Effector CD4-positive, alpha-beta T cell (primary cell): ENCODE measurements around the gene SPINT1.

Experiments
- DNase-seq: peaks from one replicate; pipeline ENCODE4 v3.0.0-alpha.2; 2020
- total RNA-seq: gene quantifications from one replicate; lab custom pipeline; 2026; lab: John Stamatoyannopoulos, UW

SPINT1 gene, protein sequence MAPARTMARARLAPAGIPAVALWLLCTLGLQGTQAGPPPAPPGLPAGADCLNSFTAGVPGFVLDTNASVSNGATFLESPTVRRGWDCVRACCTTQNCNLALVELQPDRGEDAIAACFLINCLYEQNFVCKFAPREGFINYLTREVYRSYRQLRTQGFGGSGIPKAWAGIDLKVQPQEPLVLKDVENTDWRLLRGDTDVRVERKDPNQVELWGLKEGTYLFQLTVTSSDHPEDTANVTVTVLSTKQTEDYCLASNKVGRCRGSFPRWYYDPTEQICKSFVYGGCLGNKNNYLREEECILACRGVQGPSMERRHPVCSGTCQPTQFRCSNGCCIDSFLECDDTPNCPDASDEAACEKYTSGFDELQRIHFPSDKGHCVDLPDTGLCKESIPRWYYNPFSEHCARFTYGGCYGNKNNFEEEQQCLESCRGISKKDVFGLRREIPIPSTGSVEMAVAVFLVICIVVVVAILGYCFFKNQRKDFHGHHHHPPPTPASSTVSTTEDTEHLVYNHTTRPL
- total RNA-seq = 3.0 reads per million, percentile 10 among the genes with 10 or more reads in this experiment

DNA sequence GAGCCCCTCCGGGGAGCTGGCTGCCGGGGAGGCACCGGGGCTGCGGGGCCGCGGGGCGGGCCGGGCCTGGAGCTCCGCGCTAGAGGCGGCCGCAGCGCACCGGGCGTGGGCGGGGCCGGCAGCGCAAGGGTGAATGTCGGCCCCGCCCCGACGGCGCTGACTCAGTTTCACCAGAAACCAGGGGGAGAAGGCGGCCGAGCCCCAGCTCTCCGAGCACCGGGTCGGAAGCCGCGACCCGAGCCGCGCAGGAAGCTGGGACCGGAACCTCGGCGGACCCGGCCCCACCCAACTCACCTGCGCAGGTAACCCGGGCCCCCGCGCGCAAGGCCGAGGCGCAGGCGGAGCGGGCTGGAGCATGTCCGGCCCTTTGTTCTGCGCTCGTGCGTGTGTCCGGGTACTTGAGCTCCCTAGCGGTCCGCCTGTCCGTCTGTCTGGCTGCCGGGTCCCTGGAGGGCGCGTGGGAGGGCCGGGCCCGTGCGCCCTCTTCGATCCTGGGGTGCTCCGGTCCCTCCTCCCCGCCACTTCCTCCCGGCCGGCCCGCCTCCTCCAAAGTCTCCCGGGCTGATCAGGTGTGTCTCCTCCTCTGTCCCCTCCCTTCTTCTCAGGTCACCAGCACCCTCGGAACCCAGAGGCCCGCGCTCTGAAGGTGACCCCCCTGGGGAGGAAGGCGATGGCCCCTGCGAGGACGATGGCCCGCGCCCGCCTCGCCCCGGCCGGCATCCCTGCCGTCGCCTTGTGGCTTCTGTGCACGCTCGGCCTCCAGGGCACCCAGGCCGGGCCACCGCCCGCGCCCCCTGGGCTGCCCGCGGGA, at the start of gene SPINT1:
Gene SPINT1 (plus strand): TSS at position 164 of the 811 bp plus-strand sequence. CDS start 507 bp downstream, at position 671.
- DNase-seq = no peak

DNA sequence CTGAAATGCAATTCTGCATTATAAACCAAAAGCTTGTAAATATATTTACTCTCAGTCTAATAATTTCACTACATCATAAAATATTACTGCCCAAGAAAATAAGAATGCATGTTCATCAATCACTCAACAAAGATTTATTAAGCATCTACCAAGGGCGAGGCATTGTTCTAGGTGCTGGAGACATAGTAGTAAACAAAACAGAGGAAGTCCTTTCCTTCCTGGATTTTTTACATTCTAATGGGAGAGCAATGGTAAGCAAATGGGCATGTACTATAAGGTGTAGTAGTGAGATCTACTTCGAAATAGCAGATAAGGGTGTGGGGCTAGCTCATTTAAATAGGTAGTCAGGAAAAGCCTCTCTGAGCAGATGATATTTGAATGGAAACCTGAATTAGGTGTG, 47.8 kb upstream of the SPINT1 start:
- no peak for DNase-seq

DNA sequence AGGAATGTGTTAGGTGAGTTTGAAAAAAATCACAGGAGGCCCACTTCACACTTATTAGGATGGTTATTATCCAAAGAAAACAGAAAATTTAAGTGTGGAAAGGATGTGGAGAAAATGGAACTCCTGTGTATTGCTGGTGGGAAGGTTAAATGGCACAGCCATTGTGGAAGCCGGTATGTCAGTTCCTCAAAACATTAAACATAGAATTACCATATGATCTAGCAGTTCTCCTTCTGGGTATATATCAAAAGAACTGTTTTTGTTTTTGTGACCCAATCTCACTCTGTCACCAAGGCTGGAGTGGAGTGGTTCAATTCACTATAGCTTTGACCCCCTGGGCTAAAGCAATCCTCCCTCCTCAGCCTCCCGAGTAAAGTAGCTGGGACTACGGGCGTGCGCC, 47.3 kb upstream of the SPINT1 start:
- DNase-seq = no peak

DNA sequence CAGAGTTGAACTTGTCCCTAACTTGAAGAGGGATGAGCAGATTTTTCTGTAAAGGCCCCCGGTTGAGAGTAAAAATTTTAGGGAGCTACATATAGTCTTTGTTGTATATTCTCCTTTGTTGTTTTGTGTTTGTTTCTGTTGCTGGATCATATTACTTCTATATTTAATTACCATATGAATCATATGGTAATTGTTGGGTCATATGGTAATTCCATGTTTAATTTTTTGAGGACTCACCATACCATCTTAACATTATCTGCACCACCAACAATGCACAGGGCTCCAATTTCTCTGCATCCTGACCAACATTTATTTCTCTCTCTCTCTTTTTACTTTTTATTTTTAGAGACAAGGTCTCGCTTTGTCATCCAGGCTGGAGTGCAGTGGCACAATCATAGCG, 44.3 kb upstream of the SPINT1 start:
- no peak for DNase-seq

- DNase-seq = no peak
Measured at GRCh38 chr15:40803076-40803475, 40.8 kb upstream of the SPINT1 start.

DNA sequence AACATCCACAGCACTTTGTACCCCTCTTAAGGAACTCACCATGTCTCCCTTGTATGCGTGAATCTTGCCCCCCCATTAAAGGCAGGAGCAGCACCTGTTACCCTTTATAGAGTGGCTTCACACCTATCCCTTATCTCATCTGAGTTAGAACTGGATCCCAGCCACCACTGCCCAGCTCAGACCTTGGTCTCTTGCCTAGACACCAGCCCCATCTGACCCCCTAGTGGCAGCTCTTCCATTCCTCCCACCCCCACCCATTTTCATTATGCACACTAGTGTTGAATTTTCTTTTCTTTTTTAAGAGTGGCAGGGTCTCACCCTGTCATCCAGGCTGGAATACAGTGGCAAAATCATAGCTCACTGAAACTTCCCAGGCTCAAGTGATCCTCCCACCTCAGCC, 40.2 kb upstream of the SPINT1 start:
- no peak for DNase-seq

DNA sequence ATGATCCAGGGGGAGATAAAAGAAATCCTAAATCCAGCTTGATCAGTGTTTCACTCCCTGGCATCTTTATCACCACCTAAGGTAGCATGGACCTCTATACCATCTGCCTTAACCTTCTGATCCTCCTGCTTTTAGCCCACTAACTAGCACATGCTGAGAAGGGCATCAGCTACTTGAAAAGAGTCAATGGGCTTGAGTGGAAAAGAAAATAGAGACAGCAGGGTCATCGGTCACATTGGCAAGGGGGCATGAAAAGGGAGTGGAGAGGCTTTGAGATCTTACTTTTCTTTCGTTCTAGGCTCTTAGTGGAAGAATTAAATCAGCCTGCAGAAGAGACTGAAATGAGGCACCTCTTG, 37.2 kb upstream of the SPINT1 start:
- no peak for DNase-seq

- DNase-seq = peak; percentile 93
Measured at GRCh38 chr15:40807028-40807887, 36.6 kb upstream of the SPINT1 start, which contains the start of the genes DNAJC17 and ZFYVE19. Gene DNAJC17 (minus strand): TSS chr15:40807473. CDS start chr15:40807446, 27 bp downstream. Gene ZFYVE19 (plus strand): TSS chr15:40807089. CDS start chr15:40807590, 501 bp downstream.

GRCh38 chr15:40807888-40808461, 35.9 kb upstream of the SPINT1 start:
- DNase-seq = no peak

DNA sequence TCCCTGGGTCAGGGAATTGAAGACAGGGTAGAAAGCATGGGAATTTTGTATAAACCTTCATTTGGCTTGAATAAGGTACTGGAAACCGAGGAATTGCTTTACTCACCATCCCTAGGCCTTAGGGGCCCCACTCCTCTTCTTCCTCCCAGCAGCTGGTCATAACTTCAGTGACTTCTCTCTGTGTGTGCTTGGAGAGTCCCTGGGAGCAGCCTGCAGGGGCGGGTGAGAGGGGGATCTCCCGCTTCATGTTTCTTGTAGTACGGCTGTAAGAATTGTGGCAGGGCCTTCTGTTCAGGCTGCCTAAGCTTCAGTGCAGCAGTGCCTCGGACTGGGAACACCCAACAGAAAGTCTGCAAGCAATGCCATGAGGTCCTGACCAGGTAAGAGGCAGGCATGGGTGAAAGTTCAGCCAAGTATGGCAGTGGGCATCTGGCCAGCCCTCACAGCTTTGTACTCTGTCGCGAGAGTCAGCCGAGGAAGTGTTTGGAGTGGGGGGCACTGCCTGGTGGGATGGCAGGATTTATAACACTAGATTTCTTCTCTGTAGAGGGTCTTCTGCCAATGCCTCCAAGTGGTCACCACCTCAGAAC, 34.9 kb upstream of the SPINT1 start:
- no peak for DNase-seq

GRCh38 chr15:40812721-40813425, 31.0 kb upstream of the SPINT1 start:
- DNase-seq = no peak

DNA sequence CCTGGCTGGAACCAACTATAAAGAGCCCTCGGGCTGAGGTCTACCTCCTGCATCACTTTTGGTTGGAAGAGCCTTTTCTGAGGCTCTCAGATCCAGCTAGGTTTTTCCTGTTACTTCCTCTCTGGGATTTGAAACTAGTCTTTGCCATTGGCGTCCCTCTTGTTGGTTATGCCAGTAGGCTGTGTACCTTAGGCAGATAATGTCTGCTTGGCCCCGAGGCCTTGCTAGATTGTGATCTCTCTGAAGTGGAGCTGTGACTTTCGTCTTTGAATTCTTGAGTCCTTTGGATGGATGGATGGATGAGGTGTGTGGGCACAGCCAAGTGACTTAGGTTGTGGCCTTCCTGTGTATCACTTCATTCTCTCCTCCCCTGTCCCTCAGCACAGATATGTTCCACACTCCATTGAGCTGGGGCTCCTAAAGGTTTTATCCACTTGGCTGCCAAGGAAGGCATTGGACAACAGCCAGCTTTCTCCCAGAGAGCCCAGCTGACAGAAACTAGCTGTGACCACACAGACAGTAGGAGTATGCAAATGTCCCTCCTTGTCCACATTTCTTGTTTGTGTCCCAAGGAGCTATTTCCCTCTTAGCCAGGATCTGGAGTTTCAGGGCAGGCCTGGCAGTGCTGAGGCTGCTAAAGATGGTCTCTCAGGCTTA, 28.7 kb upstream of the SPINT1 start:
- no peak for DNase-seq

DNA sequence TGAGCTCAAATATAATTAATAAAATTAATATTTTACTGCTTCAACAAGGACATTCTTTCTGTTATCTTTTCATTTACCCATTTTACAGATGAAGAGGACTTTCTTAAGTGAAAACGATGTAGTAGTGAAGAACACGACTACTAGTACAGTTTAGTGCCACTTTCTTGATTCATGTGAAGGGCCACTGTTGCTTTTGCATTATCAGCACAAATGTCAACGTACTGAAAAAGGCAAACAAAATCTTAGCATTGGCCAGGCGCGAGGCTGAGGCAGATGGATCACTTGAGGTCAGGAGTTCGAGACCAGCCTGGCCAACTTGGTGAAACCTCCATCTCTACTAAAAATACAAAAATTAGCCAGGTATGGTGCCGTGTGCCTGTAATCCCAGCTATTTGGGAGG, 24.8 kb upstream of the SPINT1 start:
- DNase-seq = no peak

DNA sequence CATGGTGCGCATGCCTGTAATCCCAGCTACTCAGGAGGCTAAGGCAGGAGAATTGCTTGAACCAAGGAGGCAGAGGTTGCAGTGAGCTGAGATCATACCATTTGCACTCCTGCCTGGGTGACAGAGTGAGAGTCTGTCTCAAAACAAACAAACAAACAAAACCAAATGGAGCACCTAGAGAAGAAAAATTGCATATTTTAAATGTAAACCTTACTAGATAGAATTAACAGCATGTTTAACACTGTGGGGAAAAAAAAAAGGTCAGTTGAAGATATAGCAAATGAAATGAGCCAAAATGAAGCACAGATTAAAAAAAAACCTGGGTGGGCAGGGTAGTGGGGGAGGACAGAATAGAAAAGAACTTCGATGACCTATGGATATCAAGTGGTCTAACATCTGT, 22.7 kb upstream of the SPINT1 start:
- no peak for DNase-seq

DNA sequence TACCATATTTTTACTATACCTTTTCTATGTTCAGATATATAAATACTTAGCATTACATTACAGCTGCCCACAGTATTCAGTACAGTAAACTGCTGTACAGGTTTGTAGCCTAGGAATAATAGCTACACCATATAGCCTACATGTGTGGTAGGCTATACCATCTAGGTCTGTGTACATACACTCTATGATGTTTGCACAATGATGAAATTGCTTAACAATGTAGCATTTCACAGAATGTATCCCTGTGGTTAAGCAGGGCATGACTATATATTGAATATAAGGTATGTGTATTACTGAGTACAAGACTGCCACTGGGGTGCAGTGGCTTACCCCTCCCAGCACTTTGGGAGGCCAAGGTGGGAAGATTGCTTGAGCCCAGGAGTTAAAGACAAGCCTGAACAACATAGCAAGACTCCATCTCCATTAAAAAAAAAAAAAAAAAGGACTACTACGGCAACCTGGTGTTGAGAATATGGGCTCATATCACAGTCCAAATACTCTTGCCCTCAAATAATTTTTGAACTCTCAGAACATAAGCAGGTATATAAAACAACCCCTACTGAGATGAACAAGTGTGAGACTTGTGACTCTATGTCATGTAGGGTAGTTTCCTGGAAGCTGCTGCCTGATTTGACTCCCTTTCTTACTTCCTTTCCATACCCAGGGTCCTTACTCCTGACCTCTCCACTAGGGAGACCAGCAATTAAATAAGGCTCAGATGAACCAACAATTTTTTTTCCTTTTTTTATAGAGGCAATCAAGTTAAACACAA, 20.1 kb upstream of the SPINT1 start:
- DNase-seq = no peak

DNA sequence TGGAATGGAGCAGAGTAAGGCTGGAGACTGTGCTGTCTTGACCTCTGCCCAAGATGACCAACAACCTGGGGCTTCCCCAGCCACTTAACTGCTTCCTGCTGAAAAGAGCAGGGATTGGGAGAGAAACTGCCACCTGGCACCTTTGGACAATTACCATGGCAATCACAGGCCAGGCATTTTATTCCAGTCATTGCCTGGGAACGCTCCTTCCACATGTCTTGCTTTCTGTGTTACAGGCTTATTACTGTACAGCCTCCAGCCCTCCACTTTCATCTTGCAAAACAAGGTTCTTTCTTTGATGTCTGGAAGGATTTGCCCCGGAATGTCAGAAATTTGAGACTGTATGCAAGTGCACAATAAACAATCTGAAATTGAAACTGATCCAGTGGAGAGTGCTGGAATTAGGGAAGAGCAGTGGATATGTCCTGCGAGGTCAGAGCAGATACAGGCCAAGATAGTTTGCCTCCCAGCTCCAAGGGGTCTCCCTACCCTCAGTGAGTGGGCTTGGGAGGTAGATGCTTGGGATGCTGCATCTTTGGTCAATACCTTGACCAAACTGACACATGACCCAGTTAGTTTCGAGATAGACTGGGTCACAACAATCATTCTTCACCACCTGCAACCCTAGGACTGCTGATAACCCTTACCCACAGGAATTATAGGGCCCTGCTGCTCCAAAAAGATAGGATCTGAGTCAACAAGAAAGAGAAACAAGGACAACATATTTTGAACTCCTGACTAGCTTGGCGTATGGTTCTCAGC, 18.0 kb upstream of the SPINT1 start:
- DNase-seq = no peak

DNA sequence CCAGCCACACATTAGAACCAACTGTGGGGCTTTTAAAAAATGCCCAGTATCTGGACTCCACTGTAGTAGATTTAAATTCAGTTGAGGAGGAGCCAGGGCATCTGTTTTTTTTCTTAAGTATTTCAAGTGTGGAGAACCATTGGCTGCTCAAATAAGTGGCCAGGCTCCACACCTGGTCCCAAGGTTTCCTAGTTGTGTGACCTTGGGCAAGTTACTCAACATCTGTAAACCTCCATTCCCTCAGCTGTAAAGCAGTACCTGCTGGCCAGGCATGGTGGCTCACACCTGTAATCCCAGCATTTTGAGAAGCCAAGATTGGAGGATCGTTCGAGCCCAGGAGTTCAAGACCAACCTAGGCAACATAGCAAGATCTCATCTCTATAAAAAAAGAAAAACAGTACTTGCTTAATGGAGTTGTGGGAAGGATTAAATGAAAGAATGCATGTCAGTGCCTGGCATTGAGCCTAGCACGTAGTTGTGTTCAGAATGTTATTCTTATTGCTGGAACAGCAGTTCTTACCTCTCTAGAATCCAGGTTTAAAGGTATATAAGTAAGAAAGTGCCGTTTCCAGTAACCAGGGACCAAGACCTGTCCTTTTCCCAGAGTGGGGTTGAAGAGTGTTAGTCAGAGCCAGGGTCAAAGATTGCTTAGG, 17.3 kb upstream of the SPINT1 start:
- DNase-seq = no peak

DNA sequence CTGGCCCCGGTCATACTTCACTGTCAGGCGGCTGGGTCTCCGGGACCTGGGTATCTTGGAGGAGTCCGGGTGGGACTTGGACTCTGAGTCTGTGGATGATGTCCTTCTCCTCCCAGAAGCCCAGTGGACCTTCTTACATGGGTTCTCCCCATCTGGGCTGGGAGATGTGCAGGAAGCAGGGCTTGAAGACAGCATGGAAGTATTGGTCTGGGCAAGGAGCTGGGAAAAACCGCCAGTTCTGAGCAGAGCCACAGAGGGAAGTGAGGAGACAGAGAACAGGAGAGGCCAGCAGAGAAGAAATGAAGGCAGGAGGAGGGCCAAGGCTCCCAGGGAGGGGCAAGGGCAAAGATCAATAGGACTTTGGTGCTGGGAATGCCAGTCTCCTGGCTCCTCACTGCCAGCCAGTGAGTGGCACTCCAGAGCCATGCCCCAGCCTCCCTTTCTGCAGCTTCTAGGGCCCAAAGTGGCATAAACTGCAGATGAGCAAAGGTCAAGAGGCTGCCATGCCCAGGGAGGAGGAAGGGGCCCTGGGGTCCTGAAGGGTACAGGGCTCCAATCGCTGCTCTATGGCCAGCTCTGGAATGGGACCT, 15.3 kb upstream of the SPINT1 start, which contains the start of gene PPP1R14D:
Gene PPP1R14D (minus strand): TSS at position 262 of the 590 bp plus-strand sequence. CDS start 67 bp downstream, at position 195.
- no peak for DNase-seq
